ENCODE results near the gene DGUOK.
"Not testable (repeated sequence)": the region's sequence is repeated elsewhere in the genome, so short reads cannot be mapped to it uniquely, and the experiment has no call there.

Gene DGUOK

DNA sequence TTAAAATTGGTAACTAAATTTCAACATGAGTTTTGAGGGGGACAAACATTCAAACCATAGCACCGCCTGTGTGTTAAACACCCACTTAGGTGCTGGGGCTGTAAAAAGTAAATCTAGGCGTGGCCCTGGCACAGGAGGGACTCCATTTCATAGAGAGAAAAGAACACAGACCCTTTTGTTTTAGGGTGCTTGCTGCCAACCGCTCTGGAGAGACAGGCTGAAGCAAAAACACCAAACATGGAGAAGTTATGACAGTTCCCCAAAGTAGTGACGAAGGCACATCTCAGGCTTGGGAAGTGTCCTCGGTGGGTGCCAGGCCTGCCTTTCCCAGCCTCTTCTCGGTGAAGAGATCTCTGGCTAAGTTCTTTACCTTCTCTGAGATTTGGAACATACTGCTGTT lies 28.7 kb upstream of the DGUOK start:
- DNase-seq (ENCODE audit: extremely low spot score, insufficient read length, low read depth) (no peak), FAIRE-seq (no peak)

DNA sequence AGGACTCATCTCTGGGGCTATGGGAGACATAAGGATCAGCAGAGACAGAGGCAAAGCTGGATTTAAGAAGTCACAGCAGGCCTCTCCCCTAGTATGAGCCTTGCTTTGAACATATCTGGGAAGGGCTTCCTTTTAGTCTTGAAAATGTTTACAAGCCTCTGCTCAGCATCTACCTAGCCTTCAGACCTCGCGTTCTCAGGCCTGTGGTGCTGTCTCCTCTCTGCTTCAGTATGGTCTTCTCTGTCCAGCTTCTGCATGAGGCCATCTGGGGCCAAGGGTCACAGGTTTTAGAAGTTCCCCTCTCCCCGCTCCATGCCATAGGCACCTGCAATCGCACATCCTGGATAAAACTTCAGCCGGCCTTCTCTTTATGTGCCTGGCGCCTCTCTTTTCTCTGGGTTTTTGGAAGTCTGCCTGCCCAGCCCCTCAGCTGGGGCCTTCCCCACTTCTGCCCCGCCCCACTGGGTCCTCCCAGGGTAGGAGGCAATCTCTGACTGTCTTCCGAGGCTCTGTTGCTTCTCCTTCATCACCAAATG lies 26.8 kb upstream of the DGUOK start:
- FAIRE-seq (no peak), DNase-seq (ENCODE audit: extremely low spot score, insufficient read length, low read depth) (no peak)

GRCh38 chr2:73901143-73901542 lies 25.5 kb upstream of the DGUOK start:
- DNase-seq (ENCODE audit: extremely low spot score, insufficient read length, low read depth) (no peak), FAIRE-seq (no peak)

GRCh38 chr2:73902284-73902683 lies 24.4 kb upstream of the DGUOK start:
- FAIRE-seq (no peak), DNase-seq (ENCODE audit: extremely low spot score, insufficient read length, low read depth) (no peak)

DNA sequence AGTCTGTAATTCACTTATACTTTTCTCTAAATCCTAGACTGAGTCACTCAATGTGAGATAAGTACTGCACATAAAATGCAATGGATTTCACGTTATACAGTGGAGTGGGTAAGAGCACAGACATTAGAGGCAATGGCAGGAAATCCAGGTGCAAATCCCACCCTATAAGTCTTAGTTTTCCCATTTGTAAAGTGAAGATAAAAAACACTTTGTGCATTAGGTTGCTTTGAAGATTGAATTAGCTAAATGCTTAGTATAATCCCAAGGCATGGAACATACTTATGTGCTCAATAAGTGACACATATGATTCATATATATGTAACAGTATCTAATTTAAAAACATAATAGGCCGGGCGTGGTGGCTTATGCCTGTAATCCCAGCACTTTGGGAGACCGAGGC lies 23.4 kb upstream of the DGUOK start:
- FAIRE-seq (no peak), DNase-seq (ENCODE audit: extremely low spot score, insufficient read length, low read depth) (no peak)

DNA sequence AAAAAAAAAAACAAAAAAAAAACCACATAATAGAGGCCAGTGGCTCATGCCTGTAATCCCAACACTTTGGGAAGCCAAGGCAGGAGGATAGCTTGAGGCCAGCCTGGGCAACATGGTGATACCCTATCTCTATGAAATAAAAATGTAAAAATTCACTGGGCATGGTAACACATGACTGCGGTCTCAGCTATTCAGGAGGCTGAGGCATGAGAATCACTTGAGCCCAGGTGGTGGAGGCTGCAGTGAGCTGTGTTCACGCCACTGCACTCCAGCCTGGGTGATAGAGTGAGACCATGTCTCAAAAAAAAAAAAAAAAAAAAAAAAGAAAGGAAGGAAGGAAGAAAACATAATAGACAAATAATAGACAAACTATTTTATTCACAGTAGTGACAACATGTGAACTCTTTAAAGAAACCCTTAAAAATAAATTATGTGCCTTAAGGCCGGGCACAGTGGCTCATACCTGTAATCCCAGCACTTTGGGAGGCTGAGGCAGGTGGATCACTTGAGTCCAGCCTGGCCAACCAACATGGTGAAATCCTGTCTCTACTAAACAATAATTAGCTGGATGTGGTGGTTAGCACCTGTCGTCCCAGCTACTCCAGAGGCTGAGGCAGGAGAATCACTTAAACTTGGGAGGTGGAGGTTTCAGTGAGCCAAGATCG lies 22.6 kb upstream of the DGUOK start:
- DNase-seq (ENCODE audit: extremely low spot score, insufficient read length, low read depth); FAIRE-seq: not testable (repeated sequence)

DNA sequence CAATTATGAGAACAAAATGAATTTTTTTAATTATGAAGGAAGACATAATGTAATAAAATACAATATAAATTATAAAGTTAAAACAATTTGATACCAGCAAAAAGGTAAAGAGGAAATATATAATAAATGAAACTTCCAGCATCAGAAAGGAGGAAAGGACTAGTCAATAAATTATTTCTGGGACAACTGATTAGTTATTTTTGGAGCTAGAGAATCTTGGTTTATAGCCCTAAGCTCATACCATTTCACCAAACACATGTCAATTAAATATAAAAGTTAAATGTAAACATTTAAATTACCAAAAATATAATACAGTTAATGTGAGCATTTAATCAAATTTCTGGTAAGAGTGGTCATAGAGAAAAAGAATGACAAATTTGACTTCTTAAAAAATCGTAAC lies 21.7 kb upstream of the DGUOK start:
- no peak for DNase-seq (ENCODE audit: extremely low spot score, insufficient read length, low read depth)
- no peak for FAIRE-seq

GRCh38 chr2:73906847-73907505 lies 19.7 kb upstream of the DGUOK start:
- no peak for DNase-seq (ENCODE audit: extremely low spot score, insufficient read length, low read depth)
- FAIRE-seq: no peak

DNA sequence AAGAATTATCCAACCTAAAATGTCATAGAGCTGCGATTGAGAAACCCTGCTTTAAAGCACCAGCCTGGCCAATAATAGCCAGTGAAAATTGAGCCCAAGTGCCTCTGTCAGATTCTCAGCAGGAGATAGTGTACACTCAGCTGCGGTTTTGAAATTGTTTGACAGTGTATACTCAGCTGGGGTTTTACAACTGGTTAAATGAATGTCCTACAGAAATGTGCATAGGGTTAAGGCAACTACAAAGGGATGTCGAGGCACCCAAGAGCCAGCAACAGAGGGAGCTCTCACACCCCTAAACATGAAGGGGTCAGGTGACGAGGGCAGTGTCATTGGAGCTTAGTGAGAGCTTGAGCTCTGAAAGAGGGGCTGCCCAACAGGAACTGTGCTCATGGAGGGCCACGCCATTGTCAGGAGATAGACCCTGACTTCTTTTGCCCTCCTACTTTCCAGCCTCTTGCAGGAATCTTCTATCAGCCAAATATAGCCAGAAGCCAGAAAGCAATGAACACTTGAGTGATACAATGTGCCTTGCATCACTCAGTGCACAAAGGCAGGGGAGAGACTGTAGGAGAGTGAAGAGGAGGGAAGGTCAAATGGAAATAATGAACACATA lies 18.7 kb upstream of the DGUOK start:
- DNase-seq (ENCODE audit: extremely low spot score, insufficient read length, low read depth): no peak
- peak; percentile 56 for FAIRE-seq

GRCh38 chr2:73908689-73909652 lies 17.7 kb upstream of the DGUOK start:
- FAIRE-seq (no peak), DNase-seq (ENCODE audit: extremely low spot score, insufficient read length, low read depth) (no peak)

DNA sequence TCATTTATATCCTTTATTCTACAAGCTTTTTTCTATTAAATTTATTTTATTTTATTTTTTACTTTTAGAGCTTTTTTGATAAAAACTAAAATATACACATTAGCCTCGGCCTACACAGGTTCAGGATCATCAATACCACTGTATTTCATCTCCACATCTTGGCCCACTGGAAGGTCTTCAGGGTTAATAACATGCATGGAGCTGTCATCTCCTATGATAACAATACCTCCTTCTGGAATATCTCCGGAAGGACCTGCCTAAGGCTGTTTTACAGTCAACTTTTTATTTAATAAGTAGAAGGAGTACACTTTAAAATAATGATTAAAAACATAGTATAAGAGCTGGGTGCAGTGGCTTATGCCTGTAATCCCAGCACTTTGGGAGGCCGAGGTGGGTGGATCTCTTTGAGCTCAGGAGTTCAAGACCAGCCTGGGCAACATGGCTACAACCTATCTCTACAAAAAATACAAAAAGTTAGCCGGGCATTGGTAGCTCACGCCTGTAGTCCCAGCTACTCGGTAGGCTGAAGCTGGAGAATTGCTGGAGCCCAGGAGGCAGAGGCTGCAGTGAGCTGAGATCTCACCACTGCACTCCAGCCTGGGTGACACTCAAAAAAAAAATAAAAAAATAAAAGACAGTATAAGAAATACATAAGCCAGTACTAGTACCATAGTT lies 15.7 kb upstream of the DGUOK start:
- DNase-seq (ENCODE audit: extremely low spot score, insufficient read length, low read depth) (no peak), FAIRE-seq (no peak)

- DNase-seq (ENCODE audit: extremely low spot score, insufficient read length, low read depth) (no peak), FAIRE-seq (no peak)
Measured at GRCh38 chr2:73911548-73912208, 15.0 kb upstream of the DGUOK start.

- DNase-seq (ENCODE audit: extremely low spot score, insufficient read length, low read depth) (no peak), FAIRE-seq (no peak)
Measured at GRCh38 chr2:73913414-73914054, 13.1 kb upstream of the DGUOK start.

GRCh38 chr2:73914667-73915066 lies 12.0 kb upstream of the DGUOK start:
- DNase-seq (ENCODE audit: extremely low spot score, insufficient read length, low read depth): no peak
- no peak for FAIRE-seq

DNA sequence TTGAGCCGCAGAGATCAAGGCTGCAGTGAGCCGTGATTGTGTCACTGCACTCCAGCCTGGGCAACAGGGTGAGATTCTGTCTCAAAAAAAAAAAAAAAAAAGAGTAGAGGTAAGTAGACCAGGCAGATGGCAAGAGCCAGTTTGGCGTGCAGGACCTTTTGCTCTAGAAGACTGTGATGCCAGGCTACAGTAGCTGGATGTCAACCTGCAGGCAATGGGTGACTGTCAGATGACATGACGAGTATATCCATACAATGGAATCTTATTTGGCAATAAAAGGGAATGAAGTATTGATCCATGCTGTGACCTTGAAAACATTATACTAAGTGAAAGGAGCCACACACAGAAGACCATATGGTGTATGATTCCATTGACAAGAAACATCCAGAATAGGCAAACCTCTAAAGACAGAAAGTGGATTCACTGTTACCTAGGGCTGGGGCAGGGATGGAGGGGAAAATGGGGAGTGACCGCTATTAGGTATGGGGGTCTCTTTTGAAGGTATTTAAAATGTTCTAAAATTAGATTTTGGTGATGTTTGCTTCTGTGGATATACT lies 11.2 kb upstream of the DGUOK start:
- FAIRE-seq (no peak), DNase-seq (ENCODE audit: extremely low spot score, insufficient read length, low read depth) (no peak)

- FAIRE-seq (no peak), DNase-seq (ENCODE audit: extremely low spot score, insufficient read length, low read depth) (no peak)
Measured at GRCh38 chr2:73916666-73917065, 10.0 kb upstream of the DGUOK start.

DNA sequence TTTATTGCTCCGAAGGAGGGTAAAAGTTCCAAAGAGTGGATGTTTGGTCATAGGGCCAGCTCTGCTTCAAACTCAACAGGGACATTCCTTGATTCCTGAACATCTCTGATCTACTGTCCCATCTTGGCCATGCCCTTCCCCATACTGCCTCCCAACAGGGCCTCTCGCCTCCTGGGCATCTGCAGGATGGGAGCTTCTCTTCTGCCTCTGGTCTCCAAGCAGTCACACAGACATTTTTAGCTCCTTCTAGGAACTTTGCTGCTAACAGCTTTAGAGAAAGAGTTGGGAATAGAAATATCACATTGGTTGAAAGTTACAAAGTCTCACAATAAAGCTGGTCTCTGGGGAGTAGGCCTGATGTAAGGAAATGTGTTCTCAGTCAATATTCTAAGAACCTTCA lies 9.4 kb upstream of the DGUOK start:
- FAIRE-seq: no peak

DNA sequence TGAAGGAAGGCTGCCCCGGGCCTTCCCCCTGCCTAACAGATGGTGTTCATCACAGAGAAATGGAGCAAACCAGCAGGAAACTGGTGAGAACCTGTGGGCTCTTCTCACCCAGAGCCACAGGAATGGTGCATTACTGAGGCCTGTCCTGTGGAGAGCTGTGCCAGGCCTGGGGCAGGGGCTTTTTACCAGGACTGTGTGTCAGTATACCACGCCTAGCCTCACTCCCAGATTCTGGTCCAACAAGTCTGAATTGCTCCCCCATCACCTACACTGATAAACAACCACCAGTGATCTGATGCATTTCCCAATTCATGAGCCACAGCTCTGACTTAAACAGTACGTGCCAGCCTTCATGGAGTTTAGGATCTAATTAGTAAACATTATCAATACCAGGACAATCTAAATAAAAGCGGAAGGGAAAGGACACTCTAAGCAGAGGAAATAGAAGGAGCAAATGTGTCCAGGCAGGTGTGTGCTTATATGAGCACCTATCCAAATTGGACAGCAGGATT lies 8.9 kb upstream of the DGUOK start:
- DNase-seq (ENCODE audit: extremely low spot score, insufficient read length, low read depth) (no peak), FAIRE-seq (peak; percentile 52)

More for the DNA sequence above, 9.4 kb upstream of the DGUOK start:
- no peak for DNase-seq (ENCODE audit: extremely low spot score, insufficient read length, low read depth)

Data from GM18507 (cell line).